GM23338 (cell line): ENCODE results near the gene PHC1. TPM values are rescaled to one million over a fixed set of nuclear protein-coding genes. Genes with fewer than 3 reads are reported as not detected.

ENCODE experiments used
- ATAC-seq: fragments of 200-7000 bp; cut with Tn5 transposase; 3 replicates; pipeline ENCODE4 v1.9.1; 2020
- DNase-seq: peaks from one replicate; pipeline ENCODE4 v3.0.0-alpha.2; 2015; ENCODE audit warnings: low spot score
- H2AFZ ChIP-seq: fragments of 200-600 bp; sonication (generic); 2 replicates; pipeline ENCODE4 v1.8.0; 2016; ENCODE audit warnings: antibody characterized with exemption, mild to moderate bottlenecking, moderate library complexity
- H3F3A ChIP-seq: fragments of 200-600 bp; sonication (generic); replicated peaks from 2 replicates; pipeline ENCODE4 v1.8.0; 2017; ENCODE audit warnings: antibody characterized with exemption, mixed run types, low read depth
- H3K27ac ChIP-seq: fragments of 200-600 bp; sonication (generic); 2 replicates; pipeline ENCODE4 v1.6.1; 2016; ENCODE audit warnings: low read depth
- H3K27me3 ChIP-seq: fragments of 200-600 bp; sonication (generic); 2 replicates; pipeline ENCODE4 v1.8.0; 2016; ENCODE audit warnings: mild to moderate bottlenecking, mixed run types, moderate library complexity; ENCODE audit not compliant: insufficient read depth
- H3K36me3 ChIP-seq: fragments of 200-600 bp; sonication (generic); 2 replicates; pipeline ENCODE4 v1.8.0; 2016; ENCODE audit warnings: mild to moderate bottlenecking; ENCODE audit not compliant: insufficient read depth
- H3K4me1 ChIP-seq: fragments of 200-600 bp; sonication (generic); 2 replicates; pipeline ENCODE4 v1.8.0; 2016; ENCODE audit warnings: mild to moderate bottlenecking, moderate library complexity; ENCODE audit not compliant: insufficient read depth
- H3K4me2 ChIP-seq: fragments of 200-600 bp; sonication (generic); 2 replicates; pipeline ENCODE4 v1.7.1; 2017; ENCODE audit warnings: mixed run types
- H3K4me3 ChIP-seq: fragments of 200-600 bp; sonication (generic); 2 replicates; pipeline ENCODE4 v1.6.1; 2016; ENCODE audit warnings: mixed run types
- H3K79me2 ChIP-seq: fragments of 200-600 bp; sonication (generic); replicated peaks from 2 replicates; pipeline ENCODE4 v1.8.0; 2017; ENCODE audit warnings: mild to moderate bottlenecking; ENCODE audit not compliant: insufficient read depth
- H3K9me2 ChIP-seq: fragments of 200-600 bp; sonication (generic); 2 replicates; pipeline ENCODE4 v1.8.0; 2017; ENCODE audit not compliant: insufficient read depth
- H4K20me1 ChIP-seq: fragments of 200-600 bp; sonication (generic); replicated peaks from 2 replicates; pipeline ENCODE4 v1.8.0; 2017; ENCODE audit warnings: mild to moderate bottlenecking; ENCODE audit not compliant: insufficient read depth
- H3K27ac Mint-ChIP-seq: 2 replicates; pipeline ENCODE4 v1.8.0; 2020; ENCODE audit warnings: inconsistent platforms, mild to moderate bottlenecking, moderate library complexity, mixed read lengths
- H3K27me3 Mint-ChIP-seq: 3 replicates; pipeline ENCODE4 v1.8.0; 2022; ENCODE audit warnings: low read depth, mild to moderate bottlenecking, moderate library complexity, mixed read lengths, inconsistent platforms; ENCODE audit not compliant: insufficient read depth, poor library complexity
- H3K36me3 Mint-ChIP-seq: 3 replicates; pipeline ENCODE4 v1.8.0; 2021; ENCODE audit warnings: low read depth, mild to moderate bottlenecking, inconsistent platforms, moderate library complexity, mixed read lengths
- H3K4me1 Mint-ChIP-seq: 3 replicates; pipeline ENCODE4 v1.8.0; 2020; ENCODE audit warnings: mild to moderate bottlenecking, inconsistent platforms, mixed read lengths
- H3K4me3 Mint-ChIP-seq: 3 replicates; pipeline ENCODE4 v1.8.0; 2021; ENCODE audit warnings: moderate library complexity, mild to moderate bottlenecking, inconsistent platforms, mixed read lengths
- H3K9me3 Mint-ChIP-seq: 3 replicates; pipeline ENCODE4 v1.8.0; 2020; ENCODE audit warnings: moderate library complexity, mild to moderate bottlenecking, inconsistent platforms, mixed read lengths
- CREB1 ChIP-seq: fragments of 250-450 bp; sonication (Bioruptor Pico); IDR thresholded peaks from 2 replicates; pipeline ENCODE4 v1.5.0; 2020; ENCODE audit warnings: low read depth, mild to moderate bottlenecking, moderate library complexity
- CTCF ChIP-seq, 2 experiments: fragments of 200-600 bp in 1 of 2; sonication (generic) in 1 of 2; conservative IDR thresholded peaks; 2 replicates each; pipeline versions ENCODE4 v1.5.1 to v1.6.1; 2016 to 2017; ENCODE audit warnings: antibody characterized with exemption in 2 of 2, low read depth in 2 of 2, mild to moderate bottlenecking in 2 of 2, moderate library complexity in 1 of 2
- EZH2 ChIP-seq: fragments of 200-600 bp; sonication (generic); IDR thresholded peaks from one replicate; pipeline ENCODE4 v1.8.0; 2017; ENCODE audit warnings: antibody characterized with exemption, mild to moderate bottlenecking, low read depth; ENCODE audit not compliant: unreplicated experiment
- NANOG ChIP-seq: IDR thresholded peaks from 2 replicates; pipeline ENCODE4 v1.6.1; 2016; ENCODE audit warnings: antibody characterized with exemption, borderline replicate concordance
- POLR2AphosphoS5 ChIP-seq: IDR thresholded peaks from 2 replicates; pipeline ENCODE4 v1.6.1; 2016; ENCODE audit warnings: antibody characterized with exemption, low read depth
- REST ChIP-seq: IDR thresholded peaks from one replicate; pipeline ENCODE4 v1.6.1; 2018; ENCODE audit warnings: antibody characterized with exemption; ENCODE audit not compliant: unreplicated experiment
- STAT1 ChIP-seq: IDR thresholded peaks from one replicate; pipeline ENCODE4 v1.6.1; 2016; ENCODE audit warnings: antibody characterized with exemption; ENCODE audit not compliant: unreplicated experiment
- ZNF114 ChIP-seq: fragments of 250-450 bp; sonication (Bioruptor Pico); IDR thresholded peaks from 2 replicates; pipeline ENCODE4 v1.5.0; 2020; ENCODE audit warnings: mild to moderate bottlenecking, moderate library complexity
- ZNF331 ChIP-seq: fragments of 250-450 bp; sonication (Bioruptor Pico); IDR thresholded peaks from 2 replicates; pipeline ENCODE4 v1.5.0; 2020; ENCODE audit warnings: low read depth, mild to moderate bottlenecking, moderate library complexity
- polyA plus RNA-seq: library from polyadenylated mRNA; unstranded; fragments of >200 nt; fragmentation: Nextera tagmentation; extraction: Ambion mirVana; gene quantifications from 2 replicates; pipeline ENCODE4 v1.2.1, GENCODE V29; 2016
- total RNA-seq: library from RNA; depleted of rRNA; stranded (reverse); fragments of >200 nt; shearing (Covaris generic); gene quantifications from 2 replicates; pipeline ENCODE4 v1.2.3, GENCODE V29; 2014
- TF ChIP-seq, protein P1 (sequence below): IDR thresholded peaks from 2 replicates; pipeline ENCODE4 v1.6.1; 2016; ENCODE audit warnings: antibody characterized with exemption

PHC1 gene
- total and polyA plus RNA-seq, 2 experiments from 2014 or later: 303 to 1,069 TPM

DNA sequence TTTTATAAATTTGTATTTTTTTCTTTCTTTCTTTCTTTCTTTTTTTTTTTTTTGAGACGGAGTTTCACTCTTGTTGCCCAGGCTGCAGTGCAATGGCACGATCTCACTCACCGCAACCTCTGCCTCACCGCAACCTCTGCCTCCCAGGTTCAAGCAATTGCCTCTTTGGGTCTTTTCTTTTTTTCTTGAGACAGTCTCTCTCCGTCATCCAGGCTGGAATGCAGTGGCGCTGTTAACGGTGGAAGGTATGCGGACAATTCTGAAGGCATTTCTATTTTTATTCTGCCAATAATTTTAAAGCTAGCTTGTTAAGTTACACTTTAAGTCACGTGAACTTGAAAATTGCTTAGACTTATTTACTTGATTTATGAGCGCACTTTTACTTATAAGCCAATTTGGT, 8.8 kb upstream of the PHC1 start:
- no peak overlapping the region for H3K4me3 ChIP-seq
- ATAC-seq: peak; percentile 42
- TF ChIP-seq CREB1 (CRISPR knock-in tag): no peak
- Mint-ChIP-seq H3K9me3 (peaks cover 25% of the 10 kb centered on the region), H3K27me3 (peaks cover 5% of the 10 kb centered on the region), H3K4me3 (no peak overlapping the region; the same call in 2 of the 3 replicates), H3K4me1 (peaks cover 43% of the 10 kb centered on the region), H3K27ac (peak overlapping the region; percentile 99), H3K36me3 (peaks cover 36% of the 10 kb centered on the region)
- no peak overlapping the region for H2AFZ ChIP-seq
- peaks cover 33% of the 10 kb centered on the region for H3K4me1 ChIP-seq
- H3K4me2 ChIP-seq: peak overlapping the region; percentile 30; the same call in 1 of the 2 replicates
- peak; percentile 55 for DNase-seq
- no peaks in the 10 kb centered on the region for H3K27me3 ChIP-seq
- H3K9me2 ChIP-seq: no peaks in the 10 kb centered on the region
- no peaks in the 10 kb centered on the region for H3K79me2 ChIP-seq
- H3K27ac ChIP-seq: peak overlapping the region; percentile 95
- peaks cover 4% of the 10 kb centered on the region; the same call in 1 of the 2 replicates for H3F3A ChIP-seq
- H4K20me1 ChIP-seq: no peaks in the 10 kb centered on the region
- H3K36me3 ChIP-seq: no peaks in the 10 kb centered on the region

DNA sequence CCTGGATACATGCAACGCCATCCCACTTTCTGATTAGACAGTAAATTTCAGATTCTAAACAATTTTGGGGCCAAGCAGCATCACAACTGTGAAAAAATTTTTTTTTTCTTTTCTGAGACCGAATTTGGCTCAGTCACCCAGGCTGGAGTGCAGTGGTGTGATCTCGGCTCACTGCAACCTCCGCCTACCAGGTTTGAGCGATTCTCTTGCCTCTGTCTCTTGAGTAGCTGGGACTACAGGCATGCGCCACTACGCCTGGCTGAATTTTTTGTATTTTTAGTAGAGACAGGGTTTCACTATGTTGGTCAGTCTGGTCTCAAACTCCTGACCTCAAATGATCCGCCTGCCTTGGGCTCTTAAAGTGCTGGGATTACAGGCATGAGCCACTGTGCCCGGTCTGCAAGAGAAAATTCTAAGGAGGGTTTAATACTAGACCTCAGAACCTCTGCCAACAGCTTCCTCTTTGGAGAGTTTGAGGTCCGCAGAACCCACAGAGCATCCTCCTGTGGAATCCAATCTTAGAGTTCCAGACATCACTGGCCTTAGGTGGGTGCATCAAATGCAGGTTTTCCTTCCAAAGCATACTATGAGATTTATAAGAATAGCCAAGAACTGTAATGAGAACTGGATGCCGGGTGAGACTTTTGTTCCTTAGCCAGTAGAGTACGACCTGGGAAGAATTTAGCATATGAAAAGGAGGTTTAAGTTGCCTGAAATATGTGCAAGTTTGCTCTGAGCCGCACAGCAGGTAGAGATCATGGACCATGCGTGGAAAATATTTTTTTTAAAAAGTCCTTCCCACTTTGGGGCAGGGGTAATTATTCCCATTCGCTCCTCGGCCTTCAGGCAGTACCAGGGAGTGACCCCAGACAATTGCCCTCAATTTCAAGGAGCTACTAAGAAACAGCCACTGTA, 7.8 kb upstream of the PHC1 start:
- ATAC-seq (peak; percentile 51), DNase-seq (peak; percentile 64)
- Histone ChIP-seq H3K4me1 (peaks cover 41% of the 10 kb centered on the region), H3F3A (peaks cover 6% of the 10 kb centered on the region; the same call in 1 of the 2 replicates), H3K4me3 (no peak overlapping the region), H3K36me3 (no peaks in the 10 kb centered on the region), H4K20me1 (no peaks in the 10 kb centered on the region), H2AFZ (no peak overlapping the region), H3K27me3 (no peaks in the 10 kb centered on the region), H3K27ac (peak overlapping the region; percentile 95), H3K9me2 (no peaks in the 10 kb centered on the region), H3K79me2 (no peaks in the 10 kb centered on the region), H3K4me2 (peak overlapping the region; percentile 30; the same call in 1 of the 2 replicates)
- Mint-ChIP-seq H3K9me3 (peaks cover 15% of the 10 kb centered on the region), H3K36me3 (peaks cover 26% of the 10 kb centered on the region), H3K27ac (peak overlapping the region; percentile 99), H3K27me3 (peaks cover 5% of the 10 kb centered on the region), H3K4me3 (peak overlapping the region; percentile 40), H3K4me1 (peaks cover 53% of the 10 kb centered on the region)
- TF ChIP-seq EZH2 (no peak), ZNF331 (no peak), NANOG (no peak), POLR2AphosphoS5 (no peak), ZNF114 (CRISPR knock-in tag) (no peak), STAT1 (no peak), REST (no peak), CTCF (conservative IDR thresholded peaks at IDR 0.05; ENCODE audit: low read depth in 2 of 2) (no peak), CREB1 (CRISPR knock-in tag) (no peak)
- TF ChIP-seq, protein P1, sequence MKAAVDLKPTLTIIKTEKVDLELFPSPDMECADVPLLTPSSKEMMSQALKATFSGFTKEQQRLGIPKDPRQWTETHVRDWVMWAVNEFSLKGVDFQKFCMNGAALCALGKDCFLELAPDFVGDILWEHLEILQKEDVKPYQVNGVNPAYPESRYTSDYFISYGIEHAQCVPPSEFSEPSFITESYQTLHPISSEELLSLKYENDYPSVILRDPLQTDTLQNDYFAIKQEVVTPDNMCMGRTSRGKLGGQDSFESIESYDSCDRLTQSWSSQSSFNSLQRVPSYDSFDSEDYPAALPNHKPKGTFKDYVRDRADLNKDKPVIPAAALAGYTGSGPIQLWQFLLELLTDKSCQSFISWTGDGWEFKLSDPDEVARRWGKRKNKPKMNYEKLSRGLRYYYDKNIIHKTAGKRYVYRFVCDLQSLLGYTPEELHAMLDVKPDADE: no peak
